ENCODE measurements around the gene YWHAB. TPM values are rescaled to one million over a fixed set of nuclear protein-coding genes. Genes with fewer than 3 reads are reported as not detected.

The YWHAB gene
- total RNA-seq, 2 donors from 2014 or later, result 256 to 282 TPM

GRCh38 chr20:44916586-44916985 is 31.1 kb downstream of the YWHAB start:
- Histone ChIP-seq H3K27me3 (no peaks in the 10 kb centered on the region), H3K27ac (no peak overlapping the region), H3K9me3 (no peaks in the 10 kb centered on the region), H3K4me3 (no peak overlapping the region), H3K9ac (ENCODE audit: low read depth in 2 of 2, low read length in 2 of 2) (no peak overlapping the region), H3K36me3 (no peaks in the 10 kb centered on the region), H3K4me1 (no peaks in the 10 kb centered on the region)
- TF ChIP-seq CTCF (IDR thresholded peaks at IDR 0.05), result no peak
- intact Hi-C loops (cut with DNase I), result no loop called here
- no peak for DNase-seq

GRCh38 chr20:44917399-44917798 is 31.9 kb downstream of the YWHAB start:
- Histone ChIP-seq H3K27me3 (no peaks in the 10 kb centered on the region), H3K4me3 (no peak overlapping the region), H3K27ac (no peak overlapping the region), H3K9ac (ENCODE audit: low read depth in 2 of 2, low read length in 2 of 2) (no peak overlapping the region), H3K9me3 (no peaks in the 10 kb centered on the region), H3K36me3 (no peaks in the 10 kb centered on the region), H3K4me1 (no peaks in the 10 kb centered on the region)
- TF ChIP-seq CTCF (IDR thresholded peaks at IDR 0.05), result no peak
- DNase-seq, result no peak
- intact Hi-C loops (cut with DNase I), result no loop called here

- DNase-seq, result no peak
- Histone ChIP-seq H3K27me3 (no peaks in the 10 kb centered on the region), H3K9ac (ENCODE audit: low read depth in 2 of 2, low read length in 2 of 2) (no peak overlapping the region), H3K27ac (no peak overlapping the region), H3K36me3 (no peaks in the 10 kb centered on the region), H3K4me1 (no peaks in the 10 kb centered on the region), H3K4me3 (no peak overlapping the region), H3K9me3 (no peaks in the 10 kb centered on the region)
- no peak for TF ChIP-seq CTCF (IDR thresholded peaks at IDR 0.05)
- intact Hi-C loops (cut with DNase I), result no loop called here
Measured at GRCh38 chr20:44918342-44918741, 32.8 kb downstream of the YWHAB start.

- no peaks in the 10 kb centered on the region for H3K4me1 ChIP-seq
- intact Hi-C loops (cut with DNase I), result no loop called here
- no peak for TF ChIP-seq CTCF (IDR thresholded peaks at IDR 0.05)
- DNase-seq, result no peak
- no peaks in the 10 kb centered on the region for H3K36me3 ChIP-seq
- no peak overlapping the region for H3K4me3 ChIP-seq
- no peaks in the 10 kb centered on the region for H3K9me3 ChIP-seq
- no peak overlapping the region for H3K27ac ChIP-seq
- H3K9ac ChIP-seq (ENCODE audit: low read depth in 2 of 2, low read length in 2 of 2), result no peak overlapping the region
- H3K27me3 ChIP-seq, result no peaks in the 10 kb centered on the region
Measured at GRCh38 chr20:44918761-44919160, 33.3 kb downstream of the YWHAB start.

- Histone ChIP-seq H3K27me3 (no peaks in the 10 kb centered on the region), H3K4me3 (no peak overlapping the region), H3K9me3 (no peaks in the 10 kb centered on the region), H3K36me3 (no peaks in the 10 kb centered on the region), H3K9ac (ENCODE audit: low read depth in 2 of 2, low read length in 2 of 2) (no peak overlapping the region), H3K27ac (no peak overlapping the region), H3K4me1 (no peaks in the 10 kb centered on the region)
- no peak for TF ChIP-seq CTCF (IDR thresholded peaks at IDR 0.05)
- no peak for DNase-seq
- intact Hi-C loops (cut with DNase I), result no loop called here
Measured at GRCh38 chr20:44921447-44921846, 35.9 kb downstream of the YWHAB start.

- Histone ChIP-seq H3K36me3 (no peaks in the 10 kb centered on the region), H3K4me3 (no peak overlapping the region), H3K27ac (no peak overlapping the region), H3K9me3 (no peaks in the 10 kb centered on the region), H3K4me1 (no peaks in the 10 kb centered on the region), H3K27me3 (no peaks in the 10 kb centered on the region), H3K9ac (ENCODE audit: low read depth in 2 of 2, low read length in 2 of 2) (no peak overlapping the region)
- no peak for DNase-seq
- no peak for TF ChIP-seq CTCF (IDR thresholded peaks at IDR 0.05)
- intact Hi-C loops (cut with DNase I), result no loop called here
Measured at GRCh38 chr20:44924541-44924940, 39.0 kb downstream of the YWHAB start.
